Fibroblast of lung (primary cell): ENCODE measurements around the gene NBEAL1.

Experiments
- CTCF ChIP-seq, 2 donors: IDR thresholded peaks in 1 of 2; conservative IDR thresholded peaks in 1 of 2; 1 replicate in 1 of 2; 2 replicates in 1 of 2; pipeline ENCODE4 v1.5.1; 2011 to 2012; ENCODE audit warnings: low read length in 2 of 2, control low read depth in 1 of 2, inconsistent platforms in 1 of 2, low read depth in 1 of 2, mild to moderate bottlenecking in 1 of 2
- EZH2 ChIP-seq: IDR thresholded peaks from 2 replicates; pipeline ENCODE4 v1.5.1; 2012; ENCODE audit warnings: low read length, control low read depth, mild to moderate bottlenecking; ENCODE audit errors: missing control alignments

DNA sequence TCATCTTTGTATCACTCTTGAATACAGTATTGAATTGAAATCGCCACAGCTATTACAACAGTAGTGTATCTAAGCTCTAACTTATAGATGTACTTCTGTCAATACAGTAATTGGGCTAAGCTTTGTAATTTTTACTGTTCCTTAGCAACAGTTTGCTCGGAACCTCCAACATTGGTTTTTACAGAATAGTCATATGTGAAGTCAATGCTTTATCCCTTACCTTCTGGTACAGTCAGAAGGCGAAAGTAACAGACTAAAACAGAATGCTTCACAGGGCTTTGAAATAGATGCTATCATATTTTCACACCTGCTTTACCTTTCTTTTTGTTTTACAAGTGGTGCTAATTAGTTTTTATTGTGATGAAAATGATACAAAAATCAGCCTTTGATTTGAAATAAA is 177.3 kb downstream of the NBEAL1 start:
- TF ChIP-seq CTCF (conservative IDR thresholded peaks at IDR 0.05 in 1 of 2, IDR thresholded peaks at IDR 0.05 in 1 of 2; ENCODE audit: low read depth in 1 of 2, low read length in 2 of 2) (no peak), EZH2 (no peak)
